ENCODE results near the gene DECR2.
"Not testable (repeated sequence)": the region's sequence is repeated elsewhere in the genome, so short reads cannot be mapped to it uniquely, and the experiment has no call there.

DECR2 gene

DNA sequence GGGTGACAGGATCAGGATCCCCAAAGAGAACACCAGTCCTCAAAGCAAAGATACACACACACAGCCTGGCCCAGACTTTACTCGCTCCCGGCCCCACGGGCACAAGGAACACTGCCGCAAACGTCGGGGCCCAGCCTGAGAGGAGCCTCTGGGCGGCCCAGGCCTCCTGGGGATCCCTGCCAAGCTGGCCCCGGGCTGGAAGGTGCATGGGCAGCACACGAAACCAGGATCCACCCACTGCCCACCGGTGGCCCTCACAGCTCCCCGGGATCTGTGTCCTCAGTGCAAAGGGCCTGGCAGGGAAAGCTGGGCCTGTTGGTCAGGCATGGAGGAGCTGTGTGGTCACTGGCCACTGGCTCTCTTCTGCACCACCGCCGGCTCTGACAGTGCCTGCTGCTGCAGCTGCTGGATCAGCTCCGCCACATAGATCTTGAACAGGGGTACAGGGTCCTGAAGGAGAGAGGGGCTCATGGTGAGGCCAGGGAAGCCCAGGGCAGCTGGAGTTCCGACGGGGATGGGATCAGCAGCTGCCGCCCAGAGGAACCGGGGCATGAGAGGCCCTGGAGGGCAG lies 34.3 kb upstream of the DECR2 start:
- DNase-seq = no peak

- no peak for DNase-seq
These were observed 33.1 kb upstream of the DECR2 start for GRCh38 chr16:368388-369158.

GRCh38 chr16:369275-369865 lies 32.3 kb upstream of the DECR2 start:
- no peak for DNase-seq

GRCh38 chr16:369866-370436 lies 31.7 kb upstream of the DECR2 start:
- DNase-seq = no peak

DNA sequence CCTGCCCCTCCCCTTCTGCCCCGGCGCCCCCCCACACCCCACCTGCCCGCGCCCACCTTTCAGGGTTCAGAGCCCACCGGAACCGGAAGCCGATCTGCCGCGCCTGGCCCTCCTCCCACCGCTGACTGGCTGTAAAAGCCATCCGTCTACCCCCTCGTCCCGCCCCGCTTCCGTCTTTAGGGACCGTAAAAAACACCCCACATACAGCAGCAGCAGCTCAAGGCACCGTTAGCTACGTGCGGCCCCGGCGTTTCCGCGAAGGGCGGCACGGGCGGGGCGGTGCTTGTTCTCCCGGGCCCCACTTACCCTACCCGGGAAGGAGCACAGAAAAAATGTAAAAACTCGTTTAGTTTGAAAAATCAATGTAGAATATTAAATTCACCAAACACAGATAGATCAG lies 31.2 kb upstream of the DECR2 start, which contains the start of gene MRPL28:
TSS of gene MRPL28 (minus strand) at position 96 of the 400 bp plus-strand sequence. CDS start 320 bp downstream, outside the sequence.
- peak; percentile 79 to 98 (median 88) for DNase-seq

GRCh38 chr16:370979-371514 lies 30.6 kb upstream of the DECR2 start:
- no peak for DNase-seq

GRCh38 chr16:371515-372301 lies 30.0 kb upstream of the DECR2 start:
- no peak for DNase-seq

DNA sequence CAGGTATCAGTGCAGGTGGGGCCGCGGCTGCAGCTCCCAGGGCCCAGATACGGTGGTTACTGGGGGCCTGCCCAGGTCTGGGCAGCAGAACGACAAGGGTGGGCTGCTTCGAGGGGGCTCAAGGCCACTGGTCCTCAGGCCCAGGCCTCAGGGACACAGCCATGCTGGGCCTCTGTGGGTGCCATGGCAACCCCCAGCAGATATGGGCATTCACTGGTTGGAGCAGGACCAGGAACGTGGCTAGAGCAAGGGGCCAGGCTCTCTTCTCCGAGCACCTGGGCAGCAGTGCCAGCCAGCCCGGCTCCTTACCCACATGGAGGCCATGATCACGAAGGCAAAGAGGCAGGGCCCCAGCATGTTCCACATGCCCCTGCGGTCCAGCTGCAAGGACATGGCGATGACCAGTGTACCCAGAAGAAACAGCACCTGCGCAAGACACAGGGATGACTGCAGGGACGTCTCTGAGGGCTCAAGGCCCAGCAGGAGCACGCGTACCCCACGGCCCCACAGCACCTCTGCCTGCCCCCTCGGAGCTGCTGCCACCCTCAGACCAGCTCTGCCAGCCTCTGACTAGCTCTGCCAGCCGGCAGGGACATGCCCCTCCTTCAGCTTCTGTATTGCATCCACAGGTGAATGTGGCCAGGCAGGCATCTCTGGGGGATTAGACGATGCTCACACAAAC lies 29.2 kb upstream of the DECR2 start:
- no peak for DNase-seq

DNA sequence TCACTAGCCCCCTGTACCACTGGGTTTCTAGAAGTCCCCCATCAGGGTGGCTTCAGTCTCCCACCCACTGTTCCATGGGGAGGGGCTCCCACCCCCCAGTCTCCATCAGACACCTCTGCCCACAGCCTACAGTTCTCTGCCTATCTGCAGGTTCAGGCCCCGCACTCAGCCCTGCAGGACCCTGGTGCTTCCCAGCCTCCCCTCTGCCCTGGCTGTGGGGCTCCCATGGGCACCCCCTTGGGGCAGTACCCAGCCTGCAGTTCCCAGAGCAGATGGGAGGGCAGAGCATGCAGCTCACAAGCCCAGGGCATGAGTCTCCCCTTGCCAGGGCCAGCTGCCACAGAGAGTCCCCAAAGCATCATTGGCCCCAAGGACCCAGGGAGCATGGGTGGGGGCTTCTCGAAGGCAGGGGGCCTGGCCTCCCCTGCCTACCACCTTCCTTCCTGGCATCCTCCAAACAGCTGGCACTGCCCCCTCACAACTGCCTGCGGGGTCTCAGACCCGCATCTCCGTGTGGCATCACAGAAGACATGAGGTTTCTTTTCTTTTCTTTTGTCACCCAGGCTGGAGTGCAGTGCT lies 28.6 kb upstream of the DECR2 start:
- DNase-seq = no peak

GRCh38 chr16:373848-374615 lies 27.7 kb upstream of the DECR2 start:
- no peak for DNase-seq

DNA sequence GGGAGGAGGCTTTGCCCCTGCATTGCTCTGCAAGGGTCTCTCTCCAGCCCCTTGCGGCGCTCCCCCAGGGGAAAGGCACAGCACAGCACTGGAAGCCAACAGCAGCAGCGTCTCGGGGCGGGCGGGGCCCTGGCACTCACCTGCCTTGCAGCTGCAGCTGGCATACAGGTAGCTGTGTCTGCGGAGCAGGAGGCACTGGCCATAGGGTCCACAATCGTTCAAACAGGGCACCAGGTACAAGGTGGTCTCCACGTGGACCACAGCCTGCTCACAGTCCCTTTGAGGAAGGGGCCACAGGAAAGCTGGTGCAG lies 27.1 kb upstream of the DECR2 start:
- no peak for DNase-seq

GRCh38 chr16:375212-375611 lies 26.5 kb upstream of the DECR2 start:
- no peak for DNase-seq

GRCh38 chr16:375927-376816 lies 25.5 kb upstream of the DECR2 start:
- DNase-seq = no peak

DNA sequence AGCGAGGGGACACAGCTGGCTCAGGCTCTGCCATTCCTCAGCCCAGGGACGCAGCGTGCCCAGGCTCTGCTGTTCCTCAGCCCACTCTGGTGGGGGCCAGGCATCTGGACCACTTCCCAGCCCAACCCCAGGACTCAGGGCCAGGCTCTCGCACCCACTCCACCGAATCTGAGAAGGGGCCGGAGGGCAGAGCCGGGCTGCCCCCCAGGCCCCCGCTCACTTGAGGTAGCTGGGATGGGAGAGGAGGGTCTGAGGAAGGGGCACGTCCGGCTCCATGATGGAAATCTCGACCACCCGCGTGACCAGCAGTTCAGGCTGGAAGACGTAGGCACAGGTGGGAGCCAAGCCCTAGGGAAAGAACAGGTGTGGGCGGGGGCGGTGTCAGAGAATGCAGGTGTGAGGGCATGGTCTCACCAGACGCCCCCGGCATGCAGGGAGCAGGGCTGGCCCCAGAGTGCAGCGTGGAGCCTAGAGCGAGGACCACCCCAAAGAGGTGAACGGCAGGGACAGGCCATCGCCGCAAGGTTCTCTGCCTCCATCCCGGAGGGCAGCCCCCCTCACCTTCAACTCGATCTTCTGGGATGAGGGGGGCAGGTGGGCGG lies 24.8 kb upstream of the DECR2 start:
- no peak for DNase-seq

DNA sequence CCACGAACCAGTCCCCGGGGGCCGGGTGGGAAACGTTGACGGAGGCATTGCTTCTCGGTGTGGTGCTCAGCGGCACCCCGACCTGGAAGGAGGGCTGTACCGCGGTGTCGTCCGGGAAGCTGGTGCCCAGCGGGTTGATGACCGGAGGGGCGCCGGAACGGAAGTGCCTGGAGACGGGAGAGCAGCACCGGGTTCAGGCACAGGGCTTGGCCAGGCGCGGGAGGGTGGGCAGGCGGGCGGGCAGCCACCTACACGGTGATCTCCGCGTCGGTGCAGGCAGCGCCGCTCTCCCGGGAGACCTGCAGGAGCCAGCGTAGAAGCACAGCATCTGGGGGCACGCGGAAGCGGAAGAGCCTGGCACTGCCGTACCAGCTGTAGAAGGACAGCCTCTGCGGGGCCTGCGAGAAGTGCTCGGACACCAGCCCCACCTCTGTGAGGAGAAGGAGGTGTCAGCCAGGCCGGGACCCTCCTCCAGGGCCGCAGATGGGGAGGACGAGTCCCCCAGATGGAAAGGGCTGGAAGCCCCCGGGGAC lies 24.2 kb upstream of the DECR2 start:
- no peak for DNase-seq

GRCh38 chr16:378113-378820 lies 23.4 kb upstream of the DECR2 start:
- not testable (repeated sequence) for DNase-seq

DNA sequence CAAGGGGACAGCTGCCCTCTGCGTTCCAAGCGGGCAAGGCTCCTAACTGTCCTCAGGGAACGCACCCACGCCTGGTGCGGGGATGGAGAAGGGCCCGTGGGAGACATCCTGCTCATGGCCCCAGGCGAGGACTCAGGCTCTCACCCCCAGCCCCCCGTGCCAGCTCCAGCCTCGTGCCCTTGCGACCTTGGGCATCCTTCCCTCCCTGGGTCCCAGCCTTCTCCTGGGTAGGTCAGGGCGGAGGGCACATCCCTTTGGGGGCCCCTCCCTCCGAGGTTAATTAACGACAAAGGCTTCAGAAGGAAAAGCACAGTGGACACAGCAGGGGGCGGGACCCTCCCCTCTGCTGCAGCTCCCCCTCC lies 22.9 kb upstream of the DECR2 start:
- no peak for DNase-seq

GRCh38 chr16:379183-379960 lies 22.3 kb upstream of the DECR2 start:
- no peak for DNase-seq

All from T-helper 2 cell (primary cell).